ENCODE measurements around the gene TEAD4.

The TEAD4 gene

DNA sequence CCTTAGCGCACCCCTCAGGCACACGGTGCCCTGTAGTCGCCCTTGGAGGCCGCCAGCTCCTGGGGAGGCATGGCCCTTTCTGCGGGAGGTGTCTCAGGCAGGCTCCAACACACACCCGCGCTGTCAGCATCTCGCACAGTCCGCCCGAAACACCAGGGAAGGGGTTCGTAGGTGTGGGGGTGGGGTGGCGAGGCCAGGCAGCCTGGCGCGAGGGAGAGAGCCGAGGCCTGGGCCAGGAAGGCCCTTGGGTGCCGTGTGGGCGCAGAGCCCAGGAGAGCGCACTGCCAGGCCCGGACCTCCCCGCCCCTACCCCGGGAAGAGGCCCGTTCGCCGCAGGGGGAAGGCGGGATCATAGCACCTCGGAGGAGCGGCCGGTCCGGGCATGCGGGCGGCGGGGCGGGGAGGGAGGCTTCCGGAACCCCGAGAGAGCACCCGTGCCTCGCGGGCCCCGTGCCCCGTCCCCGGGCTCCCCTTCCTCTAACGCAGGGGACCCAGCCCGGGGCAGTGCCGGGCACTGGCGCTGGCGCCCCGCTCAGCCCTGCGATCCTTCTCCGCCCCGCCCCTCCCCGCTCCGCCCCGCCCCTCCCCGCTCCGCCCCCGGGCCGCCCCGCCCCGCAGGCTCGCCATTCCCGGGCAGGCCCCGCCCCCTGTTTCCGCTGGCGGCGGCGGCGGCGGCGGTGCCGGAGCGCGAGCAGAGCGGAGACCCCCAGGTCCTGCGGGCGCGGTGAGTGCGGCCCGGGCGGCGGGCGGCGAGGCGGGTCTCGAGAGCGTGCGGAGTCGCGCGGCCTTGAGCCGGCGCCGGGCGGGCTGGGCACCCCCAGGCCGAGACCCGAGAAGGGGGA, 117.8 kb downstream of the TEAD4 start, which contains the start of gene TSPAN9:
Gene TSPAN9 (plus strand): TSS at position 650 of the 842 bp plus-strand sequence. CDS start 123,815 bp downstream, outside the sequence.
- in situ Hi-C loops (cut with MboI; ENCODE audit: low sequenced_read_pairs), result no loop called here

- in situ Hi-C loops (cut with MboI; ENCODE audit: low sequenced_read_pairs), result no loop called here
Measured at GRCh38 chr12:3077572-3078081, 118.4 kb downstream of the TEAD4 start.

GRCh38 chr12:3078086-3078820, 119.1 kb downstream of the TEAD4 start:
- in situ Hi-C loops (cut with MboI; ENCODE audit: low sequenced_read_pairs), result no loop called here

- in situ Hi-C loops (cut with MboI; ENCODE audit: low sequenced_read_pairs), result no loop called here
Measured at GRCh38 chr12:3081091-3081490, 121.9 kb downstream of the TEAD4 start.

- in situ Hi-C loops (cut with MboI; ENCODE audit: low sequenced_read_pairs), result no loop called here
Measured at GRCh38 chr12:3081886-3082285, 122.7 kb downstream of the TEAD4 start.

DNA sequence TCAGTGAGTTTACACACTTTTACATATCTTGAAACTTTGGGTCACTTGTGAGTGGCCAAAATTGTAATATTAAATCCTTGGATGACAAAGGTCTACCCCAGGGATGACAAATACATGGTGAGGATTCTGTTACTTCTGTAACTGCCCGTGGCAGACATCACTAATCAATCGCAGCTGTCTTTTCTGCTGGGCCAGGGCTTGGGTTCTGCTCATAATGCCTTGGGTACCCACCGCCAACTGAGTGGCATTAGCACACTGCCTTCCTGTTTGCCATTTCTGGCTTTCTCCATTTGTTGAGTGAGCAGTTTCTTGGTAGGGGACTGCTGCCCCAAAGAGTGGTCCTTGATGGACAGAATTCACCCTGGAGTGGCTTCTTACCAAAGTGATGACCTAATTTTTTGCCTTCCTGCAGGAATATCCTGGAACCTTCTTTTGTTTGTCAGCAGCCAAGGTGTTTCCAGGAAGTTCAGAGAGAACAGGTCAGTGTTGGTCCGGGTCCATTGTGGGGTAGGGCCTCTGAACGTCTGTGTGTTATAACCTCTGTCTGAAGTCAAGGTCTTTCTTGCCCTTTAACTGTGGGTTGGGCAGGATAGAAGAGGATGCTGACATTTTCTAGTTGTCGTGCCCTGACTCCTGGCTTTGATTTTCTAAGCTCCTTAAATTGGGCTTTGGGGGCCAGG, 124.2 kb downstream of the TEAD4 start:
- in situ Hi-C loops (cut with MboI; ENCODE audit: low sequenced_read_pairs), result no loop called here

GRCh38 chr12:3083921-3084347, 124.7 kb downstream of the TEAD4 start:
- in situ Hi-C loops (cut with MboI; ENCODE audit: low sequenced_read_pairs), result no loop called here

- in situ Hi-C loops (cut with MboI; ENCODE audit: low sequenced_read_pairs), result no loop called here
Measured at GRCh38 chr12:3084742-3085141, 125.5 kb downstream of the TEAD4 start.

GRCh38 chr12:3085341-3086139, 126.3 kb downstream of the TEAD4 start:
- in situ Hi-C loops (cut with MboI; ENCODE audit: low sequenced_read_pairs), result no loop called here

- in situ Hi-C loops (cut with MboI; ENCODE audit: low sequenced_read_pairs), result no loop called here
Measured at GRCh38 chr12:3086211-3086610, 127.0 kb downstream of the TEAD4 start.

DNA sequence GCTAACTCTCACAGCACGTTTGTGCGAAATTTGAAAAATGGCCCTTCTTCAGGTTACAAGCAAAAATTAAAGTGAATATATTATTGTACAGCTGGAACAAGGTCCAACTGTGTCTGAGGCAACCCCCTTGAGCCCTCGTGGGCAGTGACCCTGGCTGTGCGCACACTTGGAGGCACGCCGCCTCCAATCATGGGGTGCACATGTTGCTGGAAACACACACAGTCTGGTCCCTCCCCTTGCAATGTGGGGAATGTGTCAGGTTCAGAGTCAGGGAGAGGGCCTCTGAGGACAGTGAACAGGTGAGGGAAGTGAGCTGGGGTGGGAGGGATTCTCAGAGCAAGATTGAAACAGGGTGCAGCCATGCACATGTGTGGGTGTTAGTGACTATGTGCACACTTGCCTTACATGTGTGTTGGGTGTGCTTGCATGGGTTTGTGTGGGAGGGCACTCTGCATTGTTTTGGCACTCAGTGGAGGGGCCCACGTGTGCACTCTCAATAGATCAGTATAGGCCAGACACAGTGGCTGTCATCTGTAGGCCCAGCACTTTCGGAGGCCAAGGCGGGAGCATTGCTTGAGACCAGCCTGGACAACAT, 127.6 kb downstream of the TEAD4 start:
- in situ Hi-C loops (cut with MboI; ENCODE audit: low sequenced_read_pairs), result no loop called here

DNA sequence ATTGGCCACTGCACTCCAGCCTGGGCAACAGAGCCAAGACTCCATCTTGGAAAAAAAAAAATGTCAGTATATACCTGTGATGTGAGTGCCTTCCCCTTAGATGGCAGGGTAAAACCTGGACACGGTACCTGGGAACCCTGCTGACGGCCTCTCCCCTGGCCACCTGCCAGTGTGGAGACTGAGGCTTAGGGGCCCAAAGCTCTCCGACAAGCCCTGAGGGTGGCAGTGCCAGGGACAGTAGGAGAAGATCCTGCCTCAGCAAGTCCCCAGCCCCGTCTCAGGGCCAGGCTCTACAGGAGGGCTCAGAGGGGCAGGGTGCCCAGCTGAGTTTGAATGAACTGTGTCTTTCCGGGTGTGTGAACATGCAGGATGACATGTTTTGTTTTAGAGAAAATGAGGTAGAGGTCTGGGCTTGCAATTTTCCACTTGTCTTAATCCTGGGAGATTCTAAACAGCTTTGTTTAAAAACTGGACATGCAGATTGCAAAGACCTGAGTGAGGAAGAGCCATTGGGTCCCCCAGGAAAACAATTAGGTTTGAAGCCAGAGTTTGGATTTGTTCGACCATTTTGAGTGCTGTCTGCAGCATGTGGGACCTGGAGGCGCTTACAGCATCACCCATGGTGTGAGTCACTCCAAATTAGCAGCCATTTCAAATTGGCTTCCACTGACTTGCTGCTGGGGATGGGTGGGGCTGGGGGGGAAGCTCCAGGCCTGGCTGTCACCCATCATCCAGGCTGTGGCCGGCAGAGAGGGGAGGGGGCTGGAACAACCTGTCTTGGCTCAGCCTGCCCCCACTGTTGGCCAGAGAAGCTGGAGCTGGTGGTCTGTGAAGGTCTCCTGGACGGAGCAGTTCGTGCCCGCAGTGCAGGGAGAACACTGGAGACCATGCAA, 128.8 kb downstream of the TEAD4 start:
- in situ Hi-C loops (cut with MboI; ENCODE audit: low sequenced_read_pairs), result no loop called here

GRCh38 chr12:3089588-3089987, 130.4 kb downstream of the TEAD4 start:
- in situ Hi-C loops (cut with MboI; ENCODE audit: low sequenced_read_pairs), result no loop called here

Data from HL-60/S4 treated with phorbol 12-myristate 13-acetate at 8.2 ng/mL for 4 days and 3 days (cell line).